SKM-1 (cell line): ENCODE measurements around the gene B3GALT2.
"Not testable (repeated sequence)": the region's sequence is repeated elsewhere in the genome, so short reads cannot be mapped to it uniquely, and the experiment has no call there.

ENCODE experiments used
- DNase-seq: peaks from one replicate; lab custom pipeline; 2025; ENCODE audit not compliant: unreplicated experiment; lab: John Stamatoyannopoulos, UW

Gene B3GALT2, protein sequence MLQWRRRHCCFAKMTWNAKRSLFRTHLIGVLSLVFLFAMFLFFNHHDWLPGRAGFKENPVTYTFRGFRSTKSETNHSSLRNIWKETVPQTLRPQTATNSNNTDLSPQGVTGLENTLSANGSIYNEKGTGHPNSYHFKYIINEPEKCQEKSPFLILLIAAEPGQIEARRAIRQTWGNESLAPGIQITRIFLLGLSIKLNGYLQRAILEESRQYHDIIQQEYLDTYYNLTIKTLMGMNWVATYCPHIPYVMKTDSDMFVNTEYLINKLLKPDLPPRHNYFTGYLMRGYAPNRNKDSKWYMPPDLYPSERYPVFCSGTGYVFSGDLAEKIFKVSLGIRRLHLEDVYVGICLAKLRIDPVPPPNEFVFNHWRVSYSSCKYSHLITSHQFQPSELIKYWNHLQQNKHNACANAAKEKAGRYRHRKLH

DNA sequence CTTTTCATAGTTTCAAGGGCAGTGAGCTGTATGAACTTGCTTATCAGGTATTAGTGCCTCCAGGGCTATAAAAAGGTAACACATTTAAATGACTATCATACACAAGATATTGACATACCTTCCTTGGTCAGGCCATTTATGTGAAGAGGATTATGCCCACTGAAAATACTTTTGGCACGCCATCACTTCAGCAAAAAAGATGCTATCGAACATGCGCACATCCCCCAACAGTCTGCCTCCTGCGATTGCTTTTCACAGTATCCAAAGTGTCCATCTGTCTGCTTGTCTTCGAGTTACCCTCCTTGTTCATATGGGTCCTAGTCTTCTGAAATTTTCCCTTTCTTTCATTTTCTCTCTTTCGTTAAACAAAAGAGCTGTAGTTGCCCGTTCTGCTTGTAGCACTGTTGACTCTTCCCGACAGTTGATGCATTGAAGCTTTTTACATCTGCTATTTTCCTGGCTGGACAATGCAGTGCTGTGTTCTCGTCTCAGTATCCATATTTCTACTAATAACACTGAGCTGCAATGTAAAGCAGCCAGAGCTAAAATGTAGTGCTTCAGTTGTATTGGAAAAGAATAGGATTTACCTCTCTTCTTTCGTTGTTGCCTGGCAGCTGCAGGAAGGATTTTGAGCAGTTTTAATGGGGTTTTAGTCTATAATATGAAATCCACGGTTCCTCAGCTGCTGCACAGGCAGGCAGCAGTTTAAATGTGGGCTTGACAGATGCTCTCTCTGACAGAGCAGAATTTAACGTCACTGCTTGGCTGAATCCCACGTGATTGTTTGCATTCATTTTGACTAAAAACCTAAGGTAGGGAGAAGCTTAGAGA, at the start of gene B3GALT2:
Gene B3GALT2, minus strand, starts transcription at position 713 of the 831 bp plus-strand sequence. CDS start 5,051 bp downstream, outside the sequence.
- no peak for DNase-seq

DNA sequence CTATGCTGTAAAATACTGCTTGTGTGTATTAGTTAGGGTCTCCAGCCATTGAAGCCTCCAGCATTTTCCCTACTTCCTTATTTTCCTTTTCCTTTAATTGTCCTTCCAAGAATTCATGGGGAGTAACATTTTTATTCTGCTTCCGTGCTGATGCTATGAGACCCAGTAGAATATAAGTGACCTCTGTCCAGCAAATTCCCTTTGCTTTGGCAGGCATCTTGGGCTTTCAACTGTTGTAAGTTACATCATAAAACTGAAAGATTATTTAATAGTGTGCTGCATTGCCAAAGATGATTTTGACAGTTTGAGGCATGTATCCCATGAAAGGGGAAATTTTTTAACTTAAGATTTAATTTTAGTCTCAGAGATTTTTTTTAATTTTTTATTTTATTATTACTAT, 48.1 kb upstream of the B3GALT2 start:
- DNase-seq: no peak

DNA sequence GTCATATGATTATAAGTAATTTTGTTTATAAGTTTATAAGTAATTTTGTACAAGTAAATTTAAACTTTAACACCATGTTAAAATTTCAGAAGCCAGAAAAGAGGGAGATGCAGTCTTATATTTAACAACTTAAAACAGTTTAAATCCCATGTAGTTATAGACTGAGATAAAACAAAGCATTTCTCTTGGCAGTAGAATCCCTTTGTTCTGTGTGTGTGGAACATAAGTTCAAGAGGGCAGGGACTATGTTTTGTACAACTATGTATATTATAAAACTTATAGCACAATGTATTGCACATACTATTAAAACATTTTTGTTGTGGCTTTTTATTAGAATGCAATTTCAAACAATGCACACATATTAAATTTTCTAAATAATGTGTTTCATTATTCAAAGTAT, 44.7 kb upstream of the B3GALT2 start:
- not testable (repeated sequence) for DNase-seq

DNA sequence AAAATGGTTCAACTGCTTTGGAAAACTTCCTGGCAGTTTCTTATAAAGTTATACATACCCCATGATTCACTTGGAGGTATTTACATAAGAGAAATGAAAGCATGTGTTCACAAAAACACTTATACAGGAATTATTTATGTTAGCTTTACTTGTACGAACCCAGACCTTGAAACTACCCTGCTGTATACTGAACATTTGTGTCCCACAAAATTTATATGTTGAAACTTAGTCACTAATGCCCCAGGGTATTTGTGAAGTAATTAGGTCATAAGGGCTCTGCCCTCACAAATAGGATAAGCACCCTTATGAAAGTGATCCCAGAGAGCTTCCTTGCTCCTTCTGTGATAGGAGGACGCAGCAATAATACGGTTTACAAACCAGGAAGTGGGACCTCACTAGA, 42.7 kb upstream of the B3GALT2 start:
- DNase-seq: no peak

DNA sequence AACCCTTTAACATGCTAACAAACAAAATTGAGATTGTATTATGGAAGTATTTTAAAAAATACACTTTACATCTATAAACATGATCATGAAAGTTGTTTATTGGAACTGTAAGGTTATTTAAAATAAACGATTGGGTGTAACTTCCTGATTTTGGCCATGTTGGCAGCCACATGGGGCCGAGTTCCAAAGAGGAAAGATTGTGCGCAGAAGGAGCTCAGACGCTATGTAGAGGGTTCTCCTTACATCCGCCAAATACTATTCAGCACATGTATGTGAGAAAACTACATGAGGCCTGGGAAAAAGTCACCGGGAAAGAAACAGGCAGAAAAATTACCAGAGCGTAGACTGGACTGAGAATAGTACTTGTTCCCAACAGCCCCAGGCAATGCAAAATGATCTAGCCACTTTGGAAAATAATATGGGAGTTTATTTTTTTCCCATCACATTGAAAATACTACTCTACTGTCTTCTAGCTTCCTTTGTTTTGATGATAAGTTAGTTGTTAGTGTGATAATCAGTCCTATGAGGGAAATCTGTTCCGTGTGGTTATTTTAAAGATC, 35.7 kb upstream of the B3GALT2 start:
- no peak for DNase-seq

DNA sequence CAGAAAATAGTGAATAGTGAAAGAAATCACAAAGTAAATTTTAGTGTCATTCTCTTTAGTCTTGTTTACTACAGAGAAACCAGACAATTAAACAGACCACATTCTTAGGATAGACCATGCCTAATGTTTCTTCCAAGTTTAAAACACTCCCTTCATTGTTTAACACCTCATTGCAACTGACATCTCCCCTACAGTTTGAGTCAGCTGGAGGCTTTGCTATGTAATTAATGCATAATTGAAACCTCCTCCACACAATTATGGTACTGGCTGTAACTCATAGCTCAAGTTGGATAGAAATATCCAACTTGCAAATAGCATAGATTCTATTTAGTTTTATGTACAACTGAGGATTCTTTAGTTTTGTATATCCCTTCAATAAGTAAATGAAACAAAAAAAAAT, 35.2 kb upstream of the B3GALT2 start:
- DNase-seq: no peak

DNA sequence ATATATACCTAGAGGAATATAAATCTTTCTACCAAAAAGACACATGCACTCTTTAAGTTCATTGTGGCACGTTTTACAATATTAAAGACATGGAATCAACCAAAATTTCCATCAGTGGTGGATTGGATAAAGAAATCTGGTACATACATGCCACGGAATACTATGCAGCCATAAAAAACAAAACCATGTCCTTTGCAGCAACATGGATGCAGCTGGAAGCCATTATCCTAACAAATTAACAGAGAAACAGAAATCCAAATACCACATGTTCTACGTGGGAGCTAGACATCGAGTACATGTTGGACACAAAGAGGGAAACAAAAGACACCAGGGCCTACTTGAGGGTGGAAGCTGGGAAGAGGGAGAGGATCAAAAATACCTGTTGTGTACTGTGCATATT, 33.0 kb upstream of the B3GALT2 start:
- no peak for DNase-seq

DNA sequence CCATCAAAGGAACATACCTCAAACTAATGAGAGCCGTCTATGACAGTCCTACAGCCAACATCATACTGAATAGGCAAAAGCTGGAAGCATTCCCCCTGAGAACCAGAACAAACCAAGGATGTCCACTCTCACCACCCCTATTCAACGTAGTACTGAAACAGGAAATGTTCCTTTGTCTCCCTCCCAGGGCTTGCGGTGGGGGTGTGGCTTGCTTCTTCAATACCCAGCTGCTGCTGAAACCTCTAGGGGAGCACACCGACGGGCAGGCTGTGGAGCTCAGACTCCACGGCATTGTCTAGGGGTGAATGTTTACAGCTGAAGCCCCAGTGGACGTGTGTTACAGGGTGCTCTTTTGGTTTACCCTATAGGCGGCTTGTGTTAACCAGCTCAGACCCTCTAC, 30.5 kb upstream of the B3GALT2 start:
- DNase-seq: no peak

DNA sequence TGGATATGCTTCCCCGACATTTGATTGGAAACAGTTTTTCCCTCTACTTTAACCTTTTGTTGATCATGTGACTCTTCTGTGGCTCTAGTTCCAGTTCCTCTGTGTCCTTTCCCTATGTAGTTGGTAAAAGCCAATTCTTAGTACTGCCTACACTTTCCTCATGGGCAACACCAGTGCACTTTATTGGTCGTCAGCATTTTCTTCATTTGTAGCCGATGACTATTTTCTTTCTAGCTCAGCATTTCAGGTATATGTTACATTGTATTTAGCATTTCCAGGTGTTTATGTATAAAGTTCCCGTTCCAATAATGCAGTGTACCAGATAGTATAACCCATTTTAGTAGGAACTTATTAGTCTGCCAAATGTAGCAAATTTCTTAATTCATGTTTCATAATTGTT, 27.6 kb upstream of the B3GALT2 start:
- no peak for DNase-seq

DNA sequence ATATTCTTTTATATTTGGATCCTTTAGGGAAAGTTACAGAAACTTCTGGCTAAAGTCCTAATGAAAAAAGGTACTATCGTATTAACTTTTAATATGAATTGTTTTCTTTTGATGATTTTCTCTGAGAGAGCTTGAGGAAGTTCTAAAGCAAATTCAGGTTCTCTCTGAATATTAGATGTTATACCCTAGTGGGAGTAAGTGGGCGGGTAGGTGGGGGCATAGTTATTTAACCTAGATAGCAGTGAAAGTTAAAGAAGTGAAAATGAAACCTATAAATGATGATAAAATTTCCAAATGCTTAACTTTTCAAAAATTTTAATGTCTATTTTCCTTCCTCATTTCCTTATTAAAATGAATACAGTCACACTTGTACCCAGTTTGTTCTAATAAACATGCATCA, 26.2 kb upstream of the B3GALT2 start:
- DNase-seq: no peak

DNA sequence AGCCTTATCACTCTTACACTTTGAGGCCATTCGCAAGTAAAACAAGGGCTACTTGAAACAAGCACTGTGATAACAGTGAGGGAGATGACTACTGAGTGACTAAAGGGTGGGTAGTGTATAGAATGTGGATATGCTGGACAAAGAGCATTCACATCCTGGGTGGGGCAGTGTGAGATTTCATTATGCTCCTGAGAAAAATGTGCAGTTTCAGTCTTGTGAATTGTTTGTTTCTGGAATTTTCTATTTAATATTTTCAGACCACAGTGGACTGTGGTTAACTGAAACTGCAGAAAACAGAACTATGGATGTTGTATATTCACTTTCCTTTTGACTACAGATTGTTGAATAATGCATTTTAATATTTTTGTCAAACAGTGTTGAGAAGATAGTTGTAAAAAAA, 25.1 kb upstream of the B3GALT2 start:
- no peak for DNase-seq

DNA sequence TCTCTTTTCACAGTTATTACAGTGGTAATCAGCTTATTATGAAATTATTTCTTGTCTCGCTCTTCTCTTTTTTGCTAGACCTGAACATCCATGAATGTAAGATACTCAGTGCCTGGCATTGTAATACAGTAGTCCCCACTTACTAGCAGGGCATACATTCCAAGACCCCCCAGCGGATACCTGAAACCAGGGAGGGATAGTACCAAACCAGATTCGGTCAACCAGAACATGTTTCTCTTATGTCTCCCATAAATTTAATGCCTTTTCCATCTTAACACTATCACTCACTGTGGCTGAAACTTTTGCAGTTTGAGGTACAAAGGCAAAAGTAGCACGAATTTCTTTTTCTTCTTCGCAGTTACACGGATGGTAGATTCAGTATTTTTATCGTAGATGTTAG, 24.6 kb upstream of the B3GALT2 start:
- no peak for DNase-seq

DNA sequence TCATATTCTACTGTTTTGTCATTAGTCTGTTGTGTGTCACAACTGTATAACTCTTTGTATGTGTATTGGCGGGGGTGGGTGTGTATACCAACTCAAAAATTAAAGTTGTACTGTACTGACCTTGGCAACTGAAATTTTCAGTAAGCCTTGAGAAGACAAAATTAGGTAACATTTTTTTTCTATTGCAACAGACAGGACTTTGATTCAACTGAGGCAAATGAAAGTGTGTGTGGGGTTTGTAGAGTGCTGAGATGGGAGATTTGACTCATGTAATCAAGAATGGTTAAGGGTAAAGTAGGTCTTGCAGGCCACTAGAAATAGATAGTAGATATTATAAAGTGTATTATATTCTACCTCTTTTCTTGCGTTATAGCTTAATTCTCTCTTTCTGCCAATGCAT, 14.6 kb upstream of the B3GALT2 start:
- DNase-seq: no peak

DNA sequence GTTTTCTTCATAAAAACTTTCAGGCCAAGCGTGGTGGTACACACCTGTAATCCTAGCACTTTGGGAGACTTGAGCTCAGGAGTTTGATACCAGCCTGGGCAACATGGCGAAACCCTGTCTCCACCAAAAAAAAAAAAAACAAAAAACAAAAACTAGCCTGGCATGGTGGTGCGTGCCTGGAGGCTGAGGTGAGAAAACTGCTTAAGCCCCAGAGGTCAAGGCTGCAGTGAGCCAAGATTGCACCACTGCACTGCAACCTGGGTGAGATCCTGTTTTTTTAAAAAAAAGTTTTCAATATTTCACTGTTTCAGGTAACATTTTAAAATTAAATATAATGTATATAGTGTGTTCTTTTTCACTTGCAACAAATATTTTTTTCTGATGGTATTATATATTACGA, 13.5 kb upstream of the B3GALT2 start:
- no peak for DNase-seq

DNA sequence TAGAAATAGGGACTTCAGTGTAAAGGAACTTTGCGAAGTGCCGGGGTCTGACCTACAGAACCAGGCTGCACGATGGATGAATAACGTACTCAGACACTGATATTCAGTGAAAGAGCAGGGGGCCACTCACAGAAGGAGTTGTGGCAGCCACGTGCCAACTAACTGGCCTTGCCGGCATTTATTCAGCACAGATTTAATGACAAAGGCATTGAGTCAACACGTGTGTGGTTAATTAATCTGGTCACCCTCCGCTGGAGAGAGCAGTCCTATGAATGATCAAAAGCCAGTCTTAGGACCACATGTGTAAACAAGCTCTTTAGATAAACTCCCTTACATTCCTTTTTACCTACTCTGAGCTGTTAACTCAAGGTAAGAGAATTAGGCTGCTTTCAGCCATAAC, 6.2 kb upstream of the B3GALT2 start:
- DNase-seq: no peak

DNA sequence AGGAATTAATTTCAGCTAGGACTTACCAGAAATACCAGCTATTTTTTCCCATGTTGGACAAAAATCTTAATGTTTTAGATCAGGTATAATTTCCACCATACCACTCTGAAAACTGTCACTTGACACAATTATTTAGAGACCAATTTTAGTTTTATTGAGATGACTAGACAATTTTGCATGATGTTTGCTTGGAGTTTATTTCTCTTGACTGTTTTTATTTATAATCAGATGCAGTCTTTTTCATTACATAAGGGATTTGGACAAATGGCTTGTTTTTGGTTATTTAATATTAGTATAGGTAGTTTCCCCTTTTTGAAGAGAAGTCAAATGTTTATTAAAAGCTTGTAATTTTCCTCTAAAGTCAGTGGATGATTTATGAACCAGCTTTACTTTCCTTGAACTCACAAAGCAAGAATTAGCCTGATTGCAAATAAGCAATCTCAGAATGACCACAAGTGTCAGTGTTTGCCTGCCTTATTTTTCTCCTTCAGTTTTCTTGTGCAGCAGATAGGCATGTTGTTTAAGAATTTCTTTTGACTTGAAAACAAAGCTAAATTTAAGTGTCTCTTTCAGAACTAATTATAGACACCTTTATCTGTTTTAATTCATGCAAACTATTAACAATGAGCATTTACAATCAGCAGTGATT, 3.8 kb upstream of the B3GALT2 start:
- no peak for DNase-seq

DNA sequence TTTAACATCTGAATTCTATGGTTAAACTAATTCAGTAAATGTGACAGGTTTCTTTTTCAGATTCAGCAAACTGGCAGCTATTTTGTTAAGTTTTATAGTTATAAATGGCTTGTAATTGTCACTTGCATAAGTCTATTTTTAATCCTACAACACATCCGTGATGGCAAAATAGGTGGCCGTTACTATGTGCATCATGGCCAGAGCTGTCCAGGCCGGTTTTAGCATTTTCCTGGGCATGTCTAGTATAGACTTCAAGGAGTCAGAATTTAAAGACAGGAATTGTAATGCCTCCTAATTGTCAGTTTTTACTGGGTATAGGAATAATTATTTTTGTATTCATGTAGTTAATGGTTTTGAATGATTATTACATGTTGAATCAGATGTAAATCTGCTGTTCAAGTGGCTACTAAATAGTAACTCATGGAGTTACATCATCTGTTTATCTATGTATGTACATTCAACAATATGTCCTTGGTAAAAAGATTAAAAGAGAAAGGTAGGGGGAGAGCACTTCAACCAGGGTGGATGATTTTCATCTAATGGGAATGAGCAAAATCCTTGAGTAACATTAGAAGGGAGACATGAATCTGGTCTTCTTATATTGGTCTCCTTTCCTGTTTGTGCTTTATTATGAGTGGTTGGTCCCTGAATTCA, 3.2 kb upstream of the B3GALT2 start:
- no peak for DNase-seq

DNA sequence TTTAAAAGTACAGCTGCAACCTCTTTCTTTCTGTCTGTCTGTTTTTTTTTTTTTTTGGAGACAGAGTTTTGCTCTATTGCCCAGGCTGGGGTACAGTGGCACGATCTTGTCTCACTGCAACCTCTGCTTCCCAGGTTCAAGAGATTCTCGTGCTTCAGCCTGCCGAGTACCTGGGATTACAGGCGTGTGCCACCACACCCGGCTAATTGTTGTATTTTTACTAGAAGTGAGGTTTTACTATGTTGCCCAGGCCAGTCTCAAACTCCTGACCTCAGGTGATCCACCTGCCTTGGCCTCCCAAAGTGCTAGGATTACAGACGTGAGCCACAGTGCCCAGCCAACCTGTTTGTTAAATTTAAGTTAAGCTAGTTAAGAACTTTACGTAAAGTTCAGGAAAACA, 2.5 kb upstream of the B3GALT2 start:
- DNase-seq: not testable (repeated sequence)

DNA sequence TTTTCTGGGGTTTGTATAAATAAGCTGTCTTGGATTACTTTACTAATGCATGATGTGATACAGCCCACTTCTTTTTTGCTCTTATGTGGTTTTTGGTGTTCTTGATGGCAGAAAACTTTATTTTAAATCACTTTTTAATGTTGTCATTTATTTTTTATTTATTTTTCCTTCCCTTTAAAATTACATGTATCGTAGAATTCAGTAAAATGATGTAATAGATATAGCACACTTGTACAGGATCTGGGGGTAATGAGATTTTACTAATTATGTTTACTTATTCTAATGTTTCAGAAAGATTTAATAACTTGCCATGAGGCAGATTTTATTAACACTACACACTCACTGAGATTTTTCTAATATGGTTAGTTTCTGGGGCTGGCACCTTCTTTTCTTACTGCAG, 701 bp upstream of the B3GALT2 start:
- DNase-seq: no peak

DNA sequence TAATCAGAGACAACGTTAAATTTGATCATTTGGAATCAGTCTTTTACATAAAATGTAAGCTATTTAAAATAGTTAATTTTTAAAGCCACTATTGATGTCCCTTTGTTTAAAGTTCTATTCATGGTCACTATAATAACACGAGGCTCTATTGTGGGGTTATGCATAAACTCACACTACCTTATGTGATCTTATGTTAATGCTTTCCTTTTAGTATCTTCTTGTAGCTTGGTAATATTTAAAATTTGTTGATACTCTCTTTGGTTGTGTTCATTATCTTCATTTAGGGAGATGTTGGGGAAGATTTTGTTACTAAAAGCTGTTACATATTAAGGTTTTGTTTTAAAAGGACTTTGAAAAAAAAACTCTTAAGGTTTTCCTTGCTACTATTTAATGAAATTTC, 1.2 kb downstream of the B3GALT2 start:
- no peak for DNase-seq

DNA sequence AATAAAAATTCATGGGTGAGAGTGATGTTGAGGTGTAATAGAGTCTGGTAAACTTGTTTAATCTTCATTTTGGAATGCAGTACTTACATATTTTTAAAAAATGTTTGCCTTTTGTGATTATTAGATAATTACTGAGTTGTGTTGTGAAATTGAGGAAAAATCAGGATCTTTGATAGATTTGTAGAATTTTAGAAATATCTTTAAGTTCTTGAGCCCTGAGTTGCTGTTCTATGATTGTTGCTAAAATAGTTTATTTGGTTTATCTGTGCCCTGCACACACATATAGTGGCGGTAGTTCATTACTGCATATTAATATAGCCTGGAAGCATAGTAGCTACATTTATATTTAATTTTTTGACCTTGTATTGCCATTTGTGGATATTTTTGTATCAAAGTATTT, 1.6 kb downstream of the B3GALT2 start:
- no peak for DNase-seq
